GM19043 (cell line): Measurements from ENCODE around the gene EFCAB11.
"Not testable (repeated sequence)": the region's sequence is repeated elsewhere in the genome, so short reads cannot be mapped to it uniquely, and the experiment has no call there.

Experiments
- ATAC-seq: cut with Tn5 transposase; IDR thresholded peaks from one replicate; pipeline ENCODE4 v1.9.1; 2021; ENCODE audit warnings: low read depth; ENCODE audit not compliant: unreplicated experiment

The EFCAB11 gene

DNA sequence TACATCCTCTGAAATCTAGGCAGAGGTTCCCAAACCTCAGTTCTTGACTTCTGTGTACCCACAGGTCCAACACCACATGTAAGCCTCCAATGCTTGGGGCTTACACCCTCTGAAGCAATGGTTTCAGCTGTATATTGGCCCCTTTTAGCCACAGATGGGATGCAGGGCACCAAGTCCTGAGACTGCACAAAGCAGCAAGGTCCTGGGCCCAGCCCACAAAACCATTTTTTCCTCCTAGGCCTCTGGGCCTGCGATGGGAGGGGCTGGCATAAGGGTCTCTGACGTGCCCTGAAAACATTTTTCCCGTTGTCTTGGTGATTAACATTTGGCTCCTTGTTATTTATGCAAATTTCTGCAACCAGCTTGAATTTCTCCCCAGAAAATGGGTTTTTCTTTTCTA, 80.4 kb downstream of the EFCAB11 start:
- not testable (repeated sequence) for ATAC-seq

DNA sequence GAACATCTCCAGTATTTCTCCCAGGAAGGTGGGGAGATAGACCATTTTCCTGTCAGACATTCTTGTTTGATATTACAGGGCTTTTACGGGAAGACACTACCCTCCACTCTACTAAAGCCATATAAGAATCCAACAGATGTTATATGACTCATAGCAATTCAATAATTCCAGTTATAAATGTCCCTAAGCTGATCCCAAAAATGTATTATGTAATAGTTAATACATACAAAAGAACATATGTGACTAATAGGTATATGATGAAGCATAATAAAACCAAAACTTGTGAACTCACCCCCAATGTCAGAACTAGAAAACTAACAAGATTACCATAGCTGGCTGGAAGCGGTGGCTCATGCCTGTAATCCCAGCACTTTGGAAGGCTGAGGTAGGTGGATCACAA, 84.2 kb downstream of the EFCAB11 start:
- ATAC-seq, result no peak

DNA sequence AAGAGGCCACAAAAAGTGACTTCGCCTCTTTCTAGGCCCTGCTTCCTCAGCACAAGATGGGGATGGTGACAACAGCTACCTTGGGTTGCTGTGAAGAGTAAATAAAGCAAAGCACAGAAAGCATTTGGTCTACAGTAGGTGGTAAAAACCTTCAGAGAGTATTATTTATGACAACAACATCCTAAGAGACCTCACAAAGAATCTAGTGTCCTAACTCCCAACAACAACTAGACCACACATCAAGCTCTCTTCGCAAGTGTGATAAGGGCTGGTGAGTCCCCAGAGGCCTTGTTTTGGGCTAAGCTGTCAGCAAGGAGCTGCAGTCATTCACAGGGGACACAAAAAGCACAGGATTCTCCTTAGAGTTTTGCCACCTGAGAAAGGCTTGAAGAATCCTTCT, 84.9 kb downstream of the EFCAB11 start:
- no peak for ATAC-seq

DNA sequence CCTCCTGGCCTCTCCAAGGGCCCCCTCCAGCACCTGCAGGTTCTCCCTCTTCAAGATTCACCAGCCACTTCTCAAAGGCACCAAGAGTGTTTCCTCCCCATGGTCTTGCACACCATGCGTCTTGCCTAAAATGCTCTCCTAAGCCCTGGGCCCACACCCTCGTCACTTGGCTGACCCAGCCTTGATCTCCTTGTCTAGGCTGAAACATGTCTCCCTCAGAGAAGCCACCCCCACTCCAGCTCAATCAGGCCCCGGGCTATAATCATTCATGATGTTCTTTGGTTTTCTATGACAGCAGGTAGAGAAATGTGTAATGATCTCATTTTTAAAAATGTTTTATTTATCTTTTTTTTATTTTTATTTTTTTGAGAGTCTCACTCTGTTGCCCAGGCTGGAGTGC, 88.1 kb downstream of the EFCAB11 start:
- ATAC-seq, result no peak

DNA sequence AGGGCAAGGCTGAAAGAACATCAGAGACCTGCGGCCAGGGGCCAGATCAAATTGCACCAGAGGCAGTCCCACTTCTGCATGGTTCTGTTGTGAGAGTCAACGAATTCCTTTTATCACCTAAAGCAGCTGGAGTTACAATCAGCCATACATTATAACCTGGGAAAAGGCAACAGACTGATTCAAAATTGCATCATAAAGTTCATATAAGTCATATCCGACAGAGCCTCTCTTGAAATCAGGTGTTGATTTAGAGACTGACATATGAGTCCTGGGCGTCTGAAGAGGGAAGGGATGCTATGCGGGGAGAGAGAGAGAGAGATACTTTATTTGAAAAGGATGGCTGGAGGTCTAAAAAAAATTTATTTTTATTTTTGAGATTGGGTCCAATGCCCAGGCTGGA, 89.4 kb downstream of the EFCAB11 start:
- no peak for ATAC-seq

DNA sequence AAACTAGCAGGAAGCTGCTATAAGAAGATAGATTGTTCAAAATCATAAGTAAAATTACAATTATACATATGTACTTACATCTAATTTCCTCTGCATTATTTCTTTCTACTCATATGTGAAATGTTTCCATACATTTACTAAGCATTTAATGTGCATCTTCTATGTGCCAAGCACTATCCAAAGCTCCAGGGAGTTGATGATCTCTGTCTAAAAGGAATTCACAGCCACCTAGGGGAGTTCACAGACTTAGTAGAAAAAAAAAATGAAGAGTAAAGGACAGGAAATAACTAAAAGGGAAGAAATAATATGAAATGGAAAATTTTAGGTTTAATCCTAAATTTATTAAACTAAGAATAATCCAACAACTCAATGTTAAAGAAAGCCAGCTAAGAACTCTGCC, 91.7 kb downstream of the EFCAB11 start:
- no peak for ATAC-seq

DNA sequence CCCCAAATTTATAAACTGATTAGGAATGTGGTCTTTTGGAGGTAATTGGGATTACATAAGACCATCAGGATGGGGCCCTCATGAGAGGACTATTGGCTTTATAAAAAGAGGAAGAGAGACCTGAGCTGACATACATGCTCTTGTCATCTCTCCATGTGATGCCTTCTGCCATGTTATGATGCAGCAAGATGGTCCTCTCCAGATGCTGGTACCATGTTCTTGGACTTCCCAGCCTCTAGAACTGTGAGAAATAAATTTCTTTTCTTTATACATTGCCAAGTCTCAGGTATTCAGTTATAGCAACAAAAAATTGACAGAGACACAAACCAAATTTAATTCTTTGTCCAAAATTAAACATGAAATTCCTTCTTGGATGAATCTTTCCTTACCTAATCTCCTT, 92.9 kb downstream of the EFCAB11 start:
- ATAC-seq, result no peak

DNA sequence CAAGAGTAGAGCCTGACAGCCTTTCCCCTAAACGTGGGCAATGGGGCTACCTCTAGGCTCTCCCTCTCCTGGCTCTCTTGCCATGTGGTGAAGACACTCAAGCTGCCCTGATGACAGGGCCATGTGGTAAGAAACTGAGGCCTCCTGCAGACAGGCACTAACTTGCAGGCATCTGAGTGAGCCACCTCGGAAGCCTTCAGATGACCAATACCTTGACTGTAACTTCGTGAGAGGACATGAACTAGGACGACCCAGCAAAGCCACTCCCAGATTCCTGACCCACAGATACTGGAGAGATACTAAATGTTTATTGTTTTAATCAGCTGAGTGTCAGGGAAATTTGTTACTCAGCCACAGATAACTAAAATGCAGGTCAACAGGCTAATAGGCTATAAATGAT, 96.4 kb downstream of the EFCAB11 start:
- no peak for ATAC-seq

DNA sequence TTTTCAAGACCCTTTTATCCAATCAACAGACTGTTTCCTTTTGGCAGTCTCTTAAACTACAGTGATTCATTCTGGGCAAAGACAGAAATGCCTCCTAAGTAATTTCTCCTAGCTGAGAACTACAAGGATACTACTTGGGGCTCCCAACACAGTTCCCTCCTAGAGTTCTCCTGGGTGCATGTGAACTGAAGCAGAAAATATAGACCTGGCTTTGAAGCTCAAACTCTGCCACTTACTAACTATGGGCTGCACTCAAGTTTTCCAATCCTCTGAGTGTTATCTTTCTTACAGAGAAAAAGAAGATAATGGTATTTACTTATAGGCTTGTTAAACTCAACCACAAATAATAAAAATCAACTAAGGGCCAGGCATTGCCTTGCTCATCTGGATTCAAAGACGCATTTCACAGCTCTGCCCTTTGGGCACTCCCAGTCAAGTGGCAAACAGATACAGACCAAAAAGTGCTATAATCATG, 97.6 kb downstream of the EFCAB11 start:
- ATAC-seq, result no peak

DNA sequence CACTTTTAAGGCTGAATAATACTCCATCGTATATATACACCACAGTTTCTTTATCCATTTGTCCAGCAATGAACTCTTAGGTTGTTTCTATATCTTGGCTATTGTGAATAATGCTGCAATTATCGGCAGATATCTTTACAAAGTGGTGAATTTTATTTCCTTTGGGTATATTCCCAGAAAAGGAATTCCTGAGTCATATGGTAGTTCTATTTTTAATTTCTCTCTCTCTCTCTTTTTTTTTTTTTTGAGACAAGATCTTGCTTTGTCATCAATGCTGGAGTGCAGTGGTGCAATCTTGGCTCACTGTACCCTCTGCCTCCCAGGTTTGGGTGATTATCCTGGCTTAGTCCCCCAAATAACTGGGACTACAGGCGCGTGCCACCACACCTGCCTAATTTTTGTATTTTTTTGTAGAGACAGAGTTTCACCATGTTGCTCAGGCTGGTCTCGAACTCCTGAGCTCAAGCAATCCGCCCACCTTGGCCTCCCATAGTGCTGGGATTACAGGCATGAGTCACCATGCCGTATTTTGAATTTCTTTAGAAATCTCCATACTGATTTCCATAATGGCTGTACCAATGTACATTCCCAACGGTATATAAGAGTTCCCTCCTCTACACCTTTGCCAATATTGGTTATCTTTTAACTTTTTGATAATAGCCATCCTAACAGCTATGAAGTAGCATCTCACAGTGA, 98.4 kb downstream of the EFCAB11 start:
- no peak for ATAC-seq

DNA sequence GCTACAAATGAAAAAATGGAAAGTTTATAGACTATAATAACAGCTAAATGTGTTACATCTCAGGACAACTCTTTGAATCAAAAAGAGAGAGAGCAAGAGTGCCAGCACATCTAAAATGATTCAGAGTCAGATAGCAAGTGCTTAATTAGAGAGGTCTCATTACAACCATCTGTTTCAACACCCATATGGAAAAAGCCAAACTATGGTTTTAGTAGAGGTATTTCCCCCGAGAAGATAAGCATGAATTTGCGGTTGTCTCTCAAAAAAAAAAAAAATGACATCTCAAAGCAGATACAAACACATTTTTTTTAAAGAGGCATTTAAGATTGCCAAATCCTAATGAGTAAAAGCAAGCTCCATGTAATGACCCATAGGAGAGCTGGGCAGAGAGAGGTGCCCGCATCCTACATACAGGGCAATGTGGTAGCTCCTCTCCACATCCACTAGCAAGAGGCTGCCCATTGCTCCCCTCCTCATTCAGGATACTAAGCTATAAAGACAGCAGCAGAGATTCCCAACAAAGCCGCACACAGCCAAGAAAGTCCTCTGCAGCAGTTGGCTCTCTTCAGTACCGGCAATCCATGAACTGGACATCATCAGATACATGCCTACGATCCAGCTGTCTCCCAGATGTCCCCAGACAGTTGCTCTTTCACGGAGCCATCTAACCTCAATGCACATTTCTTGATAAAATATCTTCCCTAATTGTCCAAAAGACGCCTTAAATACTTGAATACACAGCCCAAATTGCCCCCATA, 100.4 kb downstream of the EFCAB11 start:
- ATAC-seq, result no peak

DNA sequence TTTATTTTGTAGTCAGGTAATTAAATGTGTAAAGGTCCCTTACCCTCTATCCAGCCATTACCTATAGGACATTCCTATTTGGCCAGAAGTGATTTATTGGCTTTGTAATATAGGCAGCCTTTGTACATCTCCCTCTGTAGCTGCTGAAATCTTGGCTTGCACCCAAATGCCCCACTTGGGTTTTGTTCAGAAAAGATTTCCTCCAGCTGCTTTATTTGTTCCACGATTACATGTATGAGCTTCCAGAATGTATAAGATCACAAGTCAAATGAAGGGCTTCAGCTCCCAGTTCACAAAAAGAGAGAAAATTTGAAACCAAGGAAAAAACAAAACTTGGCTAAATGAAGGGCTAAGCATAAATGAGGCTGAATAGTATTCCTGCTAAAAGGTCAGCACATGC, 103.4 kb downstream of the EFCAB11 start:
- no peak for ATAC-seq

DNA sequence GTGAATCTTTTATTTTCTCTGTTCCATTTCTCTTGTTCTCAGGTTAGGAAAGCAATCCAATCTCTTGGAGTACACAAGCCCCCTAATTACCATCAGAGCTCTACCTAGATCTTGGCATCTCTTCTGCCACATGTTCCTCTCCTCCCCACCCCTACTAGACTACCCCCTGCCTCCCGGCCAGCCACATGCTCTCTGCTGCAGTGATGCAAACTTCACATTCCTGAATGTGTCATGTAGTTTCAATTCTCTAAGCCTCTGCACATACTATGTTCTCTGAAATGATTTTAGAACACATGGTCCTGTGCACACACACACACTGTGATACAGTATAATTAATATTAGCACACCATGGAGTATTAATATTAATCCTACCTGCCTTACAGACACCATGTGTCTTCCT, 104.6 kb downstream of the EFCAB11 start:
- no peak for ATAC-seq

DNA sequence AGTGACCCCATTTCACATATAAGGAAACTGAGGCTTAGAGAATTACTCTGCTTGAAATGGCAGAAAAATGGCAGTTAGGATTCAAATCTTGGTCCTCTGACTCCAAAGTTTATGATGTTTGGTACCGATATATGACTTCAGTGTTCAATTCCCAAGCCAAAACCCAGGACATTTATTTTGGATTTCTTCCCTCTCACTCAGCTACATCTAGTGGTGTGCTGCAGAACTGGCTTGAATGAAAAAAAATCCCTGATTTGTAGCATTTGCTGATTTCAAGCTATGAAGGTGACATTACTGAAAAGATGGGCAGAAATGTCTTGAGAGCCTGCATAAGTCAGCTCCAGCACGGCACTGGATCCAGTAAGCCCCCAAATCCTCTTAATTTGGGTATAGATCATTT, 106.4 kb downstream of the EFCAB11 start:
- no peak for ATAC-seq

DNA sequence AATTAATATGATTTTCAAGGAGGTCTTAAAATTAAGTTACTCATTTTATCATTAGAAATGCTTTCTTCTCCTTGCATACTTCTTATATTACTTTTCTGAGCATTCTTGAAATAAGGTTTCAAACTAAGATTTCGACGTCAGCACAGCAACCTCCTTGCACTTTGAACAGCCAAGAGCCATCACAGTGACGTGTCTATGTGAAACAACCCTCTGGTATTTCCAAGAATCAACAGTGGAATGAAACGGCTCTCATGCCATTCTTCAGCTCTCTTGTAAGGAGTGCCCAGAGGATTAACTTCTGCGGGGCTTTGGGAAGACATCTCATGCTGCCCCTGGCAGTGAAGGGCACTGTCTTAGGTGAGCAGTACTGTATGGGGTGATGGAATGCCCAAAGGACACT, 109.2 kb downstream of the EFCAB11 start:
- ATAC-seq, result no peak

DNA sequence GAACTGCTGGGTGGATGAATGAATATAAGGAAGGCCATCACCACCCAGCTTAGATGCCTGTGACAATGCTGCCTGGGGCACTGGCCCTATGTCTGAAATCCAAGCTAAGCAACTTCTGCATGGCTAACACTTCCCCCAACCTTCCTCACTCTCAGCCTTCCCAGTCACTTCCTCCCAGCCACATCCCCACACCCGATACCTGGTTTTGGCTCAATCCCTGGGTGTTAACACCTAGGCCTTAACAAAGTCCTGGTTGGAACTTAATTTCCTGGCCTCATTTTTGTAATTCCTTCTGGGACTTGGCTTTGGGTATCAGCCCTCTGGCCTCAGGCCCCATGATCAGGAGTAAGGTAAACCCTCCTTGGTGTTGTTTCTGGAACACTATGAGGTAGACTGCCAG, 110.0 kb downstream of the EFCAB11 start:
- no peak for ATAC-seq

DNA sequence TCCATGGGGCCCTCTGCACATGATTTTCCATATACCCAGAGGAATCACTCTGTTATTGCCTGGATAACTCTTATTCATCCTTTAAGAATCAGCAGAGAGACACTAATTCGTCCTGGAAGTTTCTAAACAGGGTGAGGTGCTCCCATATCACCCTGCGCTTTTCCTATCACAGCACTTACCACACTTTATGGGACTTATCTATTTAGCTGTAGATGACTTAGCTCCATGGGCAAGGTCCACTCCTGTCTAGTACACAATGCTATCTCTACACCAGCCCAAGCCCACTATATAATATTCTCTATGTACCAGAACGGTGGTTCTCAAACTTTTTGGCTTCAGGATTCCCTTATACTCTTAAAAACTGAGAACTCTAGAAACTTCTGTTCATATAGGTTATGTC, 111.7 kb downstream of the EFCAB11 start:
- no peak for ATAC-seq

DNA sequence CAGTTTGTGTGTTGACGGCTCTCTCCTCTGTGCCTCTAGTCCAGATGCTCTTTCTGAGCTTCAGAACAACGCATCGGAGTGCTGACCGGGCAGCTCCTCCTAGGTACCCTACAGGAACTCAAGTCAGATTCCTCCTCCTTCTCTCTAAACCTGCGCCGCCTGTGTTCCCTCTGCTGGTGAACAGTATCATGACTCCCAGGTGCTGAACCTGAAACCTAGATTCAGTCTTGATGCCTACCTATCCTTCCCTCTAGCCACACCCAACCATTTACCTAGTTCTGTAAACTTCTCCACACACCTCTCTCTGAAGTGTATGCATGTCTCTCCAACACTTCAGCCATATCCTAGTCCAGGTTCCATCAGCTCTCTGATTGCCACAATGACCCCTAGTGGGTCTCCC, 112.7 kb downstream of the EFCAB11 start:
- ATAC-seq, result no peak

DNA sequence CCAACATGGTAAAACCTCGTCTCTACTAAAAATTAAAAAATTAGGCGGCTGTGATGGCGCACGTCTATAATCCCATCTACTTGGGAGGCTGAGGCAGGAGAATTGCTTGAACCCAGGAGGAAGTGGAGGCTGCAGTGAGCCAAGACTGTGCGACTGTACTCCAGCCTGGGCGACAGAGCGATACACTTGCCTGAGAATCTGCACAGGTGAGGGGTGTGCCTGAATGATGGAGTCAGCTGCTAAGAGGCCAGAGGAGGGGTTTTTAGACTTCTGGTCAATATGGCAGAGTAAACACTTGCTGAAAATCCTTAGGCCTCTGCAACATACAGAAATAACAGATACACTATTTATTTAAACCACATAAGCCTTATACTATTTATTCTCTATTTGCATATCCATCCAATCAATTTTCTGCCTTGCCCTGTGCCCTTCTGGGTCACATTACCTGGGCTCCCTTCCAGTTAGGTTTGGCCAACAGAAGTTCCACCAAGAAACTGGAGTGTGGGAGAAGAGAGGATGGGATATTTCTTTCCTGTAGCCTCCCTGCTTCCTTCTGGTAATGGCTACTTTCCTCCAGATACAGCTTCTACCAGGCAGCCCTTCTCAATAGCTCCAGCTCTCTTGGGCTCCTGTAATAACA, 117.6 kb downstream of the EFCAB11 start:
- no peak for ATAC-seq

DNA sequence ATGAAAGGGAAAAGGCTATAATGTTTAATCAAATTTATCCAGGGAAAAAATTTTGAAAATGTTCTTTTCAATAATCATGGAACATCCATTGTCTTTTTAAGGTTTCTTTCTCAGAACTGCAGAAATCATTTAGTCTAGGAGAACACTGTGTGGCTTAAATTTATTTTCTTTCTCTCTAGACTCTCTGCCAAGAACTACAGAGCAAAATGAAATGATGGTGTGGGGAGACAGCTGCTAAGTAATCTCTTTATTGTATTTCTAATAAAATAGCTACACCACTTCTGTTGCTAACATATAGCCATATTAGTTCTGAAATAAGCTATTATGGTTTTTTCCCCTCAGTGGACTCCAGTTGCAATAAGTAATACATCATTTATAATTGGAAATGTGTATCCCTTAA, 120.9 kb downstream of the EFCAB11 start:
- ATAC-seq, result no peak

DNA sequence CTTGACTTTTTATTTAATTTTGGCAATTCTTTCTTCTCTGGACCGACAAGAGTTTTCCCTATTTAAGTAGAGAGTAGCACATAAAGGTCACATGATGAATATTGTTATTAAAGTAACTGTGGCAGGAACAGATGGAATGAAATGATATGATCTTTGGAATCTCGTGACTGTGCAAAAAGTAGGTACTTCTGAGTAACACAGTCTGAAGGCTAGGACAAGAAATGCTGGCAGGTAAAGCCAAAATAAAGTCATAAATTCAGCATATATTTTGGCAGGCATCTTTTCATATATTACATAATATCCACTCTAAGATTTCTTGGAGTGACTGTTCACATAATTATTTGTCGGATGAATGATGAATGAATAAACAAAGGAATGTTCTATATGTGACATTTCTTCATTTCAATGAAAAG, 121.4 kb downstream of the EFCAB11 start:
- no peak for ATAC-seq
